BE2C (cell line): Measurements from ENCODE around the gene CBFA2T3.
A peak's percentile ranks its signal among the peaks of the same experiment; 100 is the strongest.

Experiments
- DNase-seq: peaks from one replicate; pipeline ENCODE4 v3.0.0-alpha.2; 2020
- H3K27me3 ChIP-seq: fragments of 250-450 bp; sonication (Bioruptor Pico); 2 replicates; pipeline ENCODE4 v1.5.1; 2020; ENCODE audit warnings: mild to moderate bottlenecking
- H3K36me3 ChIP-seq: fragments of 250-450 bp; sonication (Bioruptor Pico); 2 replicates; pipeline ENCODE4 v1.5.1; 2020; ENCODE audit warnings: mild to moderate bottlenecking
- H3K4me1 ChIP-seq: fragments of 250-450 bp; sonication (Bioruptor Pico); 2 replicates; pipeline ENCODE4 v1.5.1; 2020
- H3K4me3 ChIP-seq: 2 replicates; pipeline ENCODE4 v1.5.1; 2011; ENCODE audit warnings: low read depth, low read length
- H3K9me3 ChIP-seq: fragments of 250-450 bp; sonication (Bioruptor Pico); 2 replicates; pipeline ENCODE4 v1.5.1; 2020
- TF ChIP-seq, protein P1 (sequence below): IDR thresholded peaks from 2 replicates; pipeline ENCODE4 v1.5.1; 2012; ENCODE audit warnings: mild to moderate bottlenecking, low read depth, low read length

Gene CBFA2T3

DNA sequence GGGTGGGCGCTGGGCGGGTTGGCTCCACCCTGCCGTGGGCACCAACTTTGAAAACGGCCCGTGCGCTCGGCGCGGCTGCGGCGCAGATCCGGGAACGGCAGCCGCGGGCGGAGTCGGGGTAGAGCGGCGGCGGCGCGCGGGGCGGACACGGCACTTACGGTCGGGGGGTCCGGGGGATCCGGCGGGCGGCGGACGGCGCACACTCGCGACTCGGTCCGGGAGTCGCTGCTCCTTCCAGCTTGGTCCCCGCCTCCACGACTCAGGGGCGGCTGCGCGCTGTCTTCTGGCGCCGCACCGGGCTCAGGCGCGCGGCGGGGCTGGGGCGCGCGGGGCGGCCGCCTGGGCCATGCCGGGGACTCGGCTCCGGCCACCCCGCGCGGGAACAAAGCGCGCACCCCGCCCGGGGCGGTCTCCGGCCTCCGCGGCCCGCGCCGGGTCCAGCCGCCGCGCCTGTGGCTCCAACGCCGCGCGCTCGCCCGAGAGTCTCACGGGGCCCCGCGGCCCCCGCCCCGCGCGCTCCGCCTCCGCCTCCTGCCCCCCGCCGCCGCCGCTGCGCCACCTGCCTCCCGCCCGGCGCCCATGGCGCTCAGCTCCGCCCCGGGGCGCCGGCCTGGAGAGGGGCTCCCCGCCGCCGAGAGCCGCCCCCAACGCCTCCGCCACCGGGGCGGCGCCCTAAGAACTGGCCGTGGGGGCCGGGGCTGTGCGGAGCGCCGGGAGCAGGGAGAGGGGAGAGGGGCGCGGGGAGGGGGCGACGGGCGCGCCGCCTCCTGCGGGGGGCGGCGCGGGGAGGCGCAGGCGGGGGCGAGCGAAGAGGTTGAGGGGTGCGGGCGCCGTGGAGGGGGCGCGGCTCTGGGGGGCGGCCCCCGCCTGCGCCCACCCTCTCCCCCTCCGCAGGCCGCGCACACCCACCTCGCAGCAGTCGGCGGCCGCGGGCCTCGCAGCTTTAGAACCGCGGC is 35.9 kb downstream of the CBFA2T3 start:
- Histone ChIP-seq H3K36me3 (no peaks in the 10 kb centered on the region), H3K27me3 (peaks cover 98% of the 10 kb centered on the region), H3K4me1 (no peaks in the 10 kb centered on the region; the same call in 1 of the 2 replicates), H3K9me3 (no peaks in the 10 kb centered on the region), H3K4me3 (no peak overlapping the region)
- TF ChIP-seq, protein P1, sequence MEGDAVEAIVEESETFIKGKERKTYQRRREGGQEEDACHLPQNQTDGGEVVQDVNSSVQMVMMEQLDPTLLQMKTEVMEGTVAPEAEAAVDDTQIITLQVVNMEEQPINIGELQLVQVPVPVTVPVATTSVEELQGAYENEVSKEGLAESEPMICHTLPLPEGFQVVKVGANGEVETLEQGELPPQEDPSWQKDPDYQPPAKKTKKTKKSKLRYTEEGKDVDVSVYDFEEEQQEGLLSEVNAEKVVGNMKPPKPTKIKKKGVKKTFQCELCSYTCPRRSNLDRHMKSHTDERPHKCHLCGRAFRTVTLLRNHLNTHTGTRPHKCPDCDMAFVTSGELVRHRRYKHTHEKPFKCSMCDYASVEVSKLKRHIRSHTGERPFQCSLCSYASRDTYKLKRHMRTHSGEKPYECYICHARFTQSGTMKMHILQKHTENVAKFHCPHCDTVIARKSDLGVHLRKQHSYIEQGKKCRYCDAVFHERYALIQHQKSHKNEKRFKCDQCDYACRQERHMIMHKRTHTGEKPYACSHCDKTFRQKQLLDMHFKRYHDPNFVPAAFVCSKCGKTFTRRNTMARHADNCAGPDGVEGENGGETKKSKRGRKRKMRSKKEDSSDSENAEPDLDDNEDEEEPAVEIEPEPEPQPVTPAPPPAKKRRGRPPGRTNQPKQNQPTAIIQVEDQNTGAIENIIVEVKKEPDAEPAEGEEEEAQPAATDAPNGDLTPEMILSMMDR: no peak
- no peak for DNase-seq

DNA sequence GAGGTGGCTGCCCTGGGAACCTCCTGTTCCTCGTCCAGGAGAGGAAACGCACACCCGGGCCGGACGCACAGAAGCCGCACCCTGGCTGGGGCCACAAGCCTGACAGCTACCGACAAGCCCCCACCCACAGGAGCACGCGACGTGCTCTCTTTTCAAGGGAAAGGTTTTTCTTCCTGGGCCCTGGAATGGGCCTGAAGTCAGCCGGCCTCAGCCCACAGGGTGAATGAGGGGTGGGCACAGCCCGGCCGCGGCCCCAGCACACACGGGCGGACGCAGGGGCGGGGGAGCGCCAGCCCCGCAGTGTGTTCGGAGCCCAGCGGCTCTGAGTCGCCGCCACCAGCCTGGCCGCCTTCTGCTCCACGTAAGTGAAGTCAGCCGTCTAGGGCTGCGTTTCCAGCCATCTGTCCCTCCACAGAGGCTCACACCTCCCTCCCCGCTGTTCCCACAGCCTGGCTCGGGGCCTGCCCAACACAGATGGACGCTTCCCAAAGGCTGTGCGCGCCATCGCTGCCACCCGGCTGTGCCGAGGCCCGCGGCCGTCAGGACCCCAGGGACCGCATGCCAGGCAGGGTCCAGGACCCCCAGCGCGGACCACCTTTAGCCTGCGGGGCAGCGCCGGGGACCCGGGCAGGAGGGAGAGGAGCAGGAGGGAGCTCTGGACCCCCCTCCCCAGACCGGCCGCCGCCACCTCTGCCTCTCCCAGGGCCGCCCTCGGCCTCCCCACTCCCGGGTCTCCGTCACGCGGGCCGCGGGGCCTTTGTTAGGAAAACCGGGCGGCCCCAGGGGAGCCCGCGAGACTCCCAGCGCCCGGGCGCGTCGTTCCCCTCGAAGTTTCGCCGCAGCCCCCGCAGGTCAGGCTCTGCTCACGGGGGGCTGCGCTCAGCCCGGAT is 36.8 kb downstream of the CBFA2T3 start:
- DNase-seq: no peak

DNA sequence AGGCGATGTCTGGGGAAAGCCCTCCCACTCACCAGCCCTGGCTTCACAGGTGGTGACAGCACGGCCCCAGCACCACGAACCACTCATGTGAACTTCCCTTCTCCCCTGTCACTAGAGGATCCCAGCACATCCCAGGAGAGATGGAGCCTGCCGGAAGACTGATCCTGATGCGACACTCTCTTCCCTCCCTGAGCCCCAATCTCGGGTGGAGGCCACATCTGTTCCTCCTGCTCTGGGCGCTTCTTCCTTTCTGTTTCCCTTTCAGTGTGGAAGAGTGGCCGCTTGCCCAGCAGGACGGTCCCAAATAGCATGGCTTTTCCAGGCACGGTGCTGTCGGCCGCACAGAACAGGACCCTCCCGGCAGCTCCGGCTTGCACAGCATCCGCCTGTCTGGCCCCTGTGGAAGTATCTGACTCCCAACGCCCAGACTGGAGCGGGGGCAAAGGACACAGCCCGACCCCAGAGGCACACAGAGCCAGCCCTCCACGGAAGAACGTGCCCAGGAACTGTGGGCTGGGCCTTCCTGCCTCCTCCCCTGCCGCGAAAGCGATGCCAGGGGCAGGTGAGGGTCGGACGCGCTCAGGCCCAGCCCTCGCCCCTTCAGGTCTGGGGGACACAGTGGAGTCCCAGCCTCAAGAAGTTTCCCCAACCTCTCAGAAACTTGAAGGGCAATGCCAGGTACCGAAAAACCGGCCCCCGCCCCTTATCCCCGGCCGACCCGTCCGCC is 37.6 kb downstream of the CBFA2T3 start:
- TF ChIP-seq, protein P1: no peak
- H3K4me3 ChIP-seq: no peak overlapping the region
- peaks cover 98% of the 10 kb centered on the region for H3K27me3 ChIP-seq
- H3K9me3 ChIP-seq: no peaks in the 10 kb centered on the region
- no peak for DNase-seq
- no peaks in the 10 kb centered on the region for H3K36me3 ChIP-seq
- no peaks in the 10 kb centered on the region; the same call in 1 of the 2 replicates for H3K4me1 ChIP-seq

More for the DNA sequence above, 36.8 kb downstream of the CBFA2T3 start:
- H3K27me3 ChIP-seq: peaks cover 98% of the 10 kb centered on the region
- H3K9me3 ChIP-seq: no peaks in the 10 kb centered on the region
- TF ChIP-seq, protein P1: no peak
- no peak overlapping the region for H3K4me3 ChIP-seq
- H3K4me1 ChIP-seq: no peaks in the 10 kb centered on the region; the same call in 1 of the 2 replicates
- H3K36me3 ChIP-seq: no peaks in the 10 kb centered on the region

DNA sequence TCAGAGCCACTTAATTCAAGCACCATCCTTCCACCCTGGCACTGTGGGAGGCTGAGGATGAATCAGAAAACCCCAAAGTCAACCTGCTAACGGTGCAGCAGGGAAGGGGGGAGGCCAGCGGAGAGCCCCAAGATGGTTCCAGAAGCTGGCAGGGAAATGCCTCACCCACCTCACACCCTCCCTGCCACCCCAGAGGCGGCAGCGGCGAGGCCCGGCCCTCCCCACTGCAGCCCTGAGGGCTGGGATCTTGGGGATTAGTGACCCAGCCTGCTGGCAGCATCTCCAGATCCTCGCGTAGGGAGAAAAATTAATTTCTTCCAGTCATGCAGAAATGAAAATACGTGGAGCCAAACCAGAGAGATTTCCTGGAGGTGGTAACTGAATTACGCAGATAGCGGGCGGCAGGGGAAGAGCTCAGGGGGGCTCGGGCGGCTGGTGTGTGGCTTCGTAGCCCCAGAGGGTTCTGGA is 38.2 kb downstream of the CBFA2T3 start:
- H3K27me3 ChIP-seq: peaks cover 98% of the 10 kb centered on the region
- TF ChIP-seq, protein P1: no peak
- H3K4me1 ChIP-seq: no peaks in the 10 kb centered on the region; the same call in 1 of the 2 replicates
- no peak overlapping the region for H3K4me3 ChIP-seq
- no peaks in the 10 kb centered on the region for H3K9me3 ChIP-seq
- peak; percentile 47 for DNase-seq
- no peaks in the 10 kb centered on the region for H3K36me3 ChIP-seq

DNA sequence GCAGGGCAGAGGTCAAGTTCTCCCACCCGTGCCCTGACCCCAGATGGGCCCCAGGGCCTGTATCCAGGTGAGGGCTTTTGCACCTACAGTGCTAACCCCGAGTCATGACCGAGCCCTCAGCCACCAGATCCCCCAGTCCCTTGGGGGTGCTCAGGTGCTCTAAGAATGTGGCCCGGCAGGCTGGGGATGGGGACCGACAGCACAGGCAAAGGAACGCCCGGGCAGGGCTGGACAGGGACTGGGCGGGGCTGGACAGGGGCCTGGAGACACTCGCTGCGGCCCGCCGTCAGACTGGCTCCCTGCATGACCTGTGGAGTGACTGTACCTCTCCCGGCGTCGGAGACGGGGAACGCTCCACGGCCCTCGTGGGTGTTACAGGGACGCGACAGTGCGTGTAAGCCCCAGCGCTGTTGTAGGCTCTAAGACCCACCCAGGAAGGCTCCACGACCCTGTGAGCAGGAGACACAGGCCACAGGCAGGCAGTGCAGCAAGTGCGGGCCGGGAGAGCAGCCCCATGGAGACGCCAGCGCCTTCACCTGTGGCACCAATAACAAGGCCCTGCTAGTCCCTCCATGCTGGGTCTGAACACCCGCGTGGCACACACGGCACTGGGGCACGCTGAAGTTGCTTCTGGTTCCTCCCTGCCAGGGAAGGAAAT is 38.8 kb downstream of the CBFA2T3 start:
- Histone ChIP-seq H3K4me3 (no peak overlapping the region), H3K4me1 (no peaks in the 10 kb centered on the region; the same call in 1 of the 2 replicates), H3K9me3 (no peaks in the 10 kb centered on the region), H3K27me3 (peaks cover 94% of the 10 kb centered on the region), H3K36me3 (no peaks in the 10 kb centered on the region)
- TF ChIP-seq, protein P1: no peak
- no peak for DNase-seq
